ENCODE results near the gene C5. TPM values are rescaled to one million over a fixed set of nuclear protein-coding genes. Genes with fewer than 3 reads are reported as not detected.

C5 gene
- total and polyA plus RNA-seq, 8 donors: 12.3 to 91.6 (median 77.8) TPM

DNA sequence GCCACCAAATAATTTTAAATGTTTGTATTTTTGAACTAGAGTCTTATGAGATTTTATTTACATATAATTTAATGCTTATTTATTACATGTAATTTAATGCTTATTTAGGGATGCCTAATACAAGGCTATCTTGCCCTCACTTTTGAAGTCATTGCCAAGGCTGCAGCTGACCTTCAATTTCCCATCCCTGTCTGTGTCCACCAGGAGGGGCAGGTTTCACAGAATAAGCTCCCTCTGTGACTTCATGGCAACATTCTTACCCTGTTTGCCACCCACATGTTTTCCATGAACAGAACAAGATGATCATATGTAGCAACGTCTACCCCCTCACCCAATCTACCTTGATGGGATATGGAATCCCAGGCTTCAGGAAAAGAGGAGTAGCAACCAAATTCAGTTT is 27.0 kb downstream of the C5 start:
- ATAC-seq (no peak), DNase-seq (no peak)
- intact Hi-C loops (cut with DNase I): no loop called here
- Histone ChIP-seq H3K9me3 (no peaks in the 10 kb centered on the region), H3K36me3 (no peaks in the 10 kb centered on the region), H3K27me3 (no peaks in the 10 kb centered on the region), H3K4me1 (no peaks in the 10 kb centered on the region), H3K27ac (no peak overlapping the region), H3K4me3 (no peak overlapping the region)
- TF ChIP-seq, protein P1, sequence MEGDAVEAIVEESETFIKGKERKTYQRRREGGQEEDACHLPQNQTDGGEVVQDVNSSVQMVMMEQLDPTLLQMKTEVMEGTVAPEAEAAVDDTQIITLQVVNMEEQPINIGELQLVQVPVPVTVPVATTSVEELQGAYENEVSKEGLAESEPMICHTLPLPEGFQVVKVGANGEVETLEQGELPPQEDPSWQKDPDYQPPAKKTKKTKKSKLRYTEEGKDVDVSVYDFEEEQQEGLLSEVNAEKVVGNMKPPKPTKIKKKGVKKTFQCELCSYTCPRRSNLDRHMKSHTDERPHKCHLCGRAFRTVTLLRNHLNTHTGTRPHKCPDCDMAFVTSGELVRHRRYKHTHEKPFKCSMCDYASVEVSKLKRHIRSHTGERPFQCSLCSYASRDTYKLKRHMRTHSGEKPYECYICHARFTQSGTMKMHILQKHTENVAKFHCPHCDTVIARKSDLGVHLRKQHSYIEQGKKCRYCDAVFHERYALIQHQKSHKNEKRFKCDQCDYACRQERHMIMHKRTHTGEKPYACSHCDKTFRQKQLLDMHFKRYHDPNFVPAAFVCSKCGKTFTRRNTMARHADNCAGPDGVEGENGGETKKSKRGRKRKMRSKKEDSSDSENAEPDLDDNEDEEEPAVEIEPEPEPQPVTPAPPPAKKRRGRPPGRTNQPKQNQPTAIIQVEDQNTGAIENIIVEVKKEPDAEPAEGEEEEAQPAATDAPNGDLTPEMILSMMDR (IDR thresholded peaks at IDR 0.05): no peak

DNA sequence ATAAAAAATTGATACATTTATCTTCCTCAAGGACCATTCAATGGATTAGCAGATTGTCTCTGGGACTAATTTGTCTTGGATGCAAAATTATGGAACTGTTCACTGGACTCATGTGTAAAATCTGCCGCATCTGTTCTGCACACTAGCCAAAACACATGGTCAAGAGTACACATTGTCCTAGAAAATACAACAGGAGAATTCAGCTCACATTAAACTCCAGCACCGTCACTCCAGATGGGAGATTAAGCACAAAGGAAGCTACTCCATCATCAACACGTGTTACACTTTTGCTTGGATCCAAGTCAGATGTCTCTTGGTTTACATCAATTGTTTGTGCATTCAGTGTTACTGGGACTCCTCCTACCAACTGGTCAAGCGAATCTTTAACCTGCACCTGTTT is 28.8 kb downstream of the C5 start:
- TF ChIP-seq, protein P1 (IDR thresholded peaks at IDR 0.05): no peak
- intact Hi-C loops (cut with DNase I): no loop called here
- Histone ChIP-seq H3K9me3 (no peaks in the 10 kb centered on the region), H3K36me3 (peaks cover 0 to 3% of the 10 kb centered on the region in 2 donors), H3K4me1 (no peaks in the 10 kb centered on the region), H3K27me3 (no peaks in the 10 kb centered on the region), H3K4me3 (no peak overlapping the region), H3K27ac (no peak overlapping the region)
- no peak for DNase-seq
- ATAC-seq: no peak

DNA sequence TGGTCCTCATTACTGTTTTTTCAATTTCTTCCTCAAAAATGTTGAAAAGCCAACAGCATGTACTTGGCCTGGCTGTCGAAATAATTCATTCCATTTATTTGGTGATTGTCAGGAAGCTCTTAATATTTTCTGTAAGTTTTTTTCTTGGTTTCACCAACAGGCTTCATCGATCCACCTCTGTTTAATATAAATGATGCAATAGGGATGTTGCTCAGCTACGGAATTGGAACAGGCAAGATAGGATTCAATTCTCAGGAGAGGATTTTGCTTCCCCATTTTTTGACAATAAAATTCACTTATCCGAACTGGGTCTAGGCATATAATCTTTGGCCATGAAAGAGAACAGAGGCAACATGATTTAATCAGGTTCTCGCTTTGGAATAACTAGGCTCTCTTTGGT is 30.8 kb downstream of the C5 start:
- Histone ChIP-seq H3K36me3 (peaks cover 0 to 3% of the 10 kb centered on the region in 2 donors), H3K9me3 (no peaks in the 10 kb centered on the region), H3K4me1 (no peaks in the 10 kb centered on the region), H3K27ac (no peak overlapping the region), H3K27me3 (no peaks in the 10 kb centered on the region), H3K4me3 (no peak overlapping the region)
- ATAC-seq (no peak), DNase-seq (no peak)
- intact Hi-C loops (cut with DNase I): no loop called here
- TF ChIP-seq, protein P1 (IDR thresholded peaks at IDR 0.05): no peak

DNA sequence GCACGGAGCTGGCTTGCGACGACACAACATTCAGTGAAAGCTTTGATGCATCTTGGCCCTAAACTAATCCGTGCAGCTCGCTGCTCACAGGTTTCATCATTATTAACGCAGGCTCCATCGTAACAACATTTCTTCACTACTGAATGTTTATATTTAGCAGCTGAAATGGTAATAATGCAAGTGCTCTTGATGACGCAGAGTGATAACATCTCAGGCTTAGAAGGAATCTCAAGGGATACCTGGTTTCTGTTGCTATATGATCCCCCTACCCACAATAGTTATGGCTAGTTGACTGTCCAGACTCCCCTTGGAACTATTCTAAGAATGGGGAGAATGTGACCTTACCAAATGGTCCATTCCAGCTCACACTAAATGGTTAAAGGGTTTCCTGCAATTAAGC is 36.2 kb downstream of the C5 start:
- ATAC-seq: no peak
- Histone ChIP-seq H3K4me3 (no peak overlapping the region), H3K27me3 (no peaks in the 10 kb centered on the region), H3K27ac (no peak overlapping the region), H3K4me1 (no peaks in the 10 kb centered on the region), H3K36me3 (peaks cover 0 to 3% of the 10 kb centered on the region in 2 donors), H3K9me3 (no peaks in the 10 kb centered on the region)
- DNase-seq: no peak
- TF ChIP-seq, protein P1 (IDR thresholded peaks at IDR 0.05): no peak
- intact Hi-C loops (cut with DNase I): no loop called here

DNA sequence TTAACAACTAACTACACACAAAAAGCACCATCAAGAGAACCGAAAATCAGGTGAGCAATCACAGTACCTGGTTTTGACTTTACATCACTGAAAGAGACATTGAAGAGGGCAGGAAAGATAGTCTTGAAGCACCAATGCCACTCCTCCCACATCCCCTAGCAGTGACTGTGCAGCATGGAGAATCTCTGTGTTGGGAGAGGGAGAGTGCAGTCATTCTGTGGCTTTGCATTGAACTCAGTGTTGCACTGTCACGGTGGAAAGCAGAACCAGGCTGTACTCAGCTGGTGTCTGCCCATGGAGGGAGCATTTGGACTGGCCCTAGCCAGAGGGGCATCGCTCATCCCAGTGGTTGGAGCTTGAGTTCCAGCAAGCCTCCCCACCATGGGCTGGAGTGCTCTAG is 40.4 kb downstream of the C5 start:
- Histone ChIP-seq H3K9me3 (no peaks in the 10 kb centered on the region), H3K4me3 (no peak overlapping the region), H3K4me1 (no peaks in the 10 kb centered on the region), H3K27me3 (no peaks in the 10 kb centered on the region), H3K27ac (no peak overlapping the region), H3K36me3 (no peaks in the 10 kb centered on the region)
- DNase-seq: no peak
- TF ChIP-seq, protein P1 (IDR thresholded peaks at IDR 0.05): no peak
- ATAC-seq: no peak
- intact Hi-C loops (cut with DNase I): no loop called here
